K562 (cell line): ENCODE data around the gene EPX. TPM values are rescaled to one million over a fixed set of nuclear protein-coding genes. Genes with fewer than 3 reads are reported as not detected.

ENCODE experiments used
- BACH1 ChIP-seq: fragments of 200-800 bp; sonication (Bioruptor generic); IDR thresholded peaks from 2 replicates; pipeline ENCODE4 v1.6.1; 2016; ENCODE audit warnings: missing genetic modification characterization, missing compliant biosample characterization
- GABPA ChIP-seq: fragments of 200-800 bp; sonication (Bioruptor generic); conservative IDR thresholded peaks from 2 replicates; pipeline ENCODE4 v1.6.1; 2016; ENCODE audit warnings: low read depth, missing genetic modification characterization, missing compliant biosample characterization
- LARP7 ChIP-seq: fragments of 450-650 bp; IDR thresholded peaks from 2 replicates; pipeline ENCODE4 v1.6.1; 2016
- MAZ ChIP-seq, 2 experiments: fragments of 450-650 bp in 1 of 2; sonication (generic) in 1 of 2; formaldehyde crosslinking; IDR thresholded peaks in 1 of 2; conservative IDR thresholded peaks in 1 of 2; 2 replicates each; pipeline versions ENCODE4 v1.4.0 to v1.5.0; 2020; ENCODE audit warnings: mild to moderate bottlenecking in 1 of 2, missing genetic modification reagents in 1 of 2
- MTA1 ChIP-seq: fragments of 450-650 bp; IDR thresholded peaks from 2 replicates; pipeline ENCODE4 v1.6.1; 2017; ENCODE audit warnings: borderline replicate concordance
- MTA2 ChIP-seq: fragments of 450-650 bp; IDR thresholded peaks from 2 replicates; pipeline ENCODE4 v1.6.1; 2016; ENCODE audit warnings: low read depth
- NFIC ChIP-seq: fragments of 450-650 bp; IDR thresholded peaks from 2 replicates; pipeline ENCODE4 v1.6.1; 2017; ENCODE audit warnings: mild to moderate bottlenecking, inconsistent platforms
- SRF ChIP-seq, 2 experiments: fragments of 250-450, 450-650 bp in 1 of 2; sonication (Bioruptor Pico) in 1 of 2; sonication (generic) in 1 of 2; formaldehyde crosslinking; IDR thresholded peaks; 2 replicates each; pipeline versions ENCODE4 v1.5.0 to v1.5.1; 2020 to 2022; ENCODE audit warnings: mild to moderate bottlenecking in 1 of 2, missing genetic modification reagents in 1 of 2
- TBL1XR1 ChIP-seq, 2 experiments: IDR thresholded peaks; 2 replicates each; pipeline ENCODE4 v1.6.1; 2012; ENCODE audit warnings: improper control_type of control experiment in 2 of 2, low read length in 2 of 2, mild to moderate bottlenecking in 1 of 2
- YY1 ChIP-seq, 3 experiments: IDR thresholded peaks; 2 replicates each; pipeline ENCODE4 v1.6.1; 2011; ENCODE audit warnings: low read length in 2 of 3, mild to moderate bottlenecking in 2 of 3, moderate library complexity in 2 of 3, borderline replicate concordance in 1 of 3, control low read depth in 1 of 3, low read depth in 1 of 3; ENCODE audit not compliant: insufficient read depth in 3 of 3, insufficient replicate concordance in 2 of 3, control insufficient read depth in 1 of 3, insufficient read length in 1 of 3; ENCODE audit errors: extremely low read depth in 1 of 3
- ZNF589 ChIP-seq: fragments of 200-800 bp; sonication (Bioruptor generic); IDR thresholded peaks from 2 replicates; pipeline ENCODE4 v1.6.1; 2016; ENCODE audit warnings: low read depth, missing genetic modification characterization, missing compliant biosample characterization
- ZNF75A ChIP-seq: fragments of 450-650 bp; formaldehyde crosslinking; IDR thresholded peaks from 2 replicates; pipeline ENCODE4 v1.4.0; 2020; ENCODE audit warnings: mild to moderate bottlenecking
- polyA plus RNA-seq, 8 experiments: library from polyadenylated mRNA; depleted of rRNA in 4 of 8; stranded (reverse) in 5 of 8; unstranded in 3 of 8; fragments of >200 nt; fragmentation: Nextera tagmentation in 2 of 8; fragmentation: Illumina TruSeq in 1 of 8; extraction: Ambion mirVana in 2 of 8; extraction: Trizol in 1 of 8; gene quantifications; 2 replicates each; pipeline versions ENCODE4 v1.2.1 to v1.2.3, GENCODE V29; 2011 to 2014; ENCODE audit warnings: inconsistent platforms in 1 of 8, missing spikeins in 1 of 8
- total RNA-seq, 7 experiments: library from RNA; depleted of rRNA in 6 of 7; stranded (reverse); fragments of >200 nt in 6 of 7; fragmentation: Illumina TruSeq in 2 of 7; extraction: Trizol in 2 of 7; gene quantifications; 2 replicates each; pipeline versions ENCODE4 v1.2.1 to v1.2.3, GENCODE V29; 2011 to 2021; ENCODE audit warnings: low replicate concordance in 1 of 7
- TF ChIP-seq, protein P1 (sequence below): sonication (generic); formaldehyde crosslinking; IDR thresholded peaks from 2 replicates; pipeline ENCODE4 v1.8.1; 2023; ENCODE audit warnings: mild to moderate bottlenecking, missing genetic modification reagents
- TF ChIP-seq, protein P2 (sequence below): fragments of 450-650 bp; IDR thresholded peaks from 2 replicates; pipeline ENCODE4 v1.6.1; 2016
- TF ChIP-seq, protein P3 (sequence below), 2 experiments: fragments of 450-650 bp in 1 of 2; sonication (generic) in 1 of 2; formaldehyde crosslinking in 1 of 2; IDR thresholded peaks in 1 of 2; conservative IDR thresholded peaks in 1 of 2; 2 replicates each; pipeline versions ENCODE4 v1.6.1 to v1.8.1; 2016 to 2023; ENCODE audit warnings: mild to moderate bottlenecking in 2 of 2, moderate library complexity in 2 of 2, inconsistent platforms in 1 of 2, missing genetic modification reagents in 1 of 2
- TF ChIP-seq, protein P4 (sequence below), 3 experiments: fragments of 200-800 bp in 1 of 3; fragments of 250-450 bp in 1 of 3; fragments of 450-650 bp in 1 of 3; sonication (Bioruptor Pico) in 1 of 3; sonication (Bioruptor generic) in 1 of 3; formaldehyde crosslinking in 1 of 3; IDR thresholded peaks; 2 replicates each; pipeline versions ENCODE4 v1.6.1 to v1.8.0; 2016 to 2022; ENCODE audit warnings: mild to moderate bottlenecking in 2 of 3, missing genetic modification characterization in 2 of 3, missing compliant biosample characterization in 1 of 3, moderate library complexity in 1 of 3
- TF ChIP-seq, protein P5 (sequence below): fragments of 450-650 bp; IDR thresholded peaks from 2 replicates; pipeline ENCODE4 v1.6.1; 2017; ENCODE audit warnings: mild to moderate bottlenecking, moderate library complexity

Gene EPX
- total and polyA plus RNA-seq, 9 of the 15 experiments (the other 6 are each of a cell fraction or from before 2014, with no cell fraction given), result 0.07 to 0.33 (median 0.19) TPM; not detected in 3

DNA sequence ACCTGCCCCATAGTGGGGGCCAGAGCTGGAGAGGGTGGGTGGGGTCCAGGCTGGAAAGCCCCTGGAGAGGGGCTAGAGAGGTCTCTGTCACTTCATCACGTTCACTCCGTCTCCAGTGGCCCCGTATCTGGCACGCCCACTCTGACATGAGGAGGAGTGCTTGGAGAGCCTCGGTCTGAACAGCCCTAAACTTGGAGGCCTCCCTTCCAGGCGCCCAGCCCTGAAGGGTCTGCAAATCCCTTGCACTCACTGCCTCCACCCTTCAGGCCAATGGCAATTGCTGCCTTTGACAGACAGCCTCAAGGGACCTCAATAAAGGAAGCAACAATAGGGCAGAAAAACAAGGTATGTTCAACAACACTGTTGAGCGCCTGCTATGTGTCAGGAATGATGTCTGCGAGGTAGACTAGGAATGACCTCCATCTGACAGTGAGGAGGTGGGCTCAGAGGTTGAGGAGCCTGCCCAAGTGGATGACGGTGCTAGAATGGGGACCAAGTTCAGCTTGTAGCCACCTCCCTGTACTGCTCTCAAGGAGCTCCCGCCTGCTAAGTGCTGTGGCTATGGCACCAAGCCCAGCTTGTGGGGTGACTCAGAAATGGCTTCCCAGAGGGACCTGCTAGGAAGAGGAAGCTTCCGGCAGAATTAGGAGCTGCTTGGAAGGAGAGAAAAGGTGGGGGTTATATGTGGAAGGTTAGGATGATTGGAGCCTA lies 2.9 kb upstream of the EPX start (continued):
- TF ChIP-seq, protein P1, sequence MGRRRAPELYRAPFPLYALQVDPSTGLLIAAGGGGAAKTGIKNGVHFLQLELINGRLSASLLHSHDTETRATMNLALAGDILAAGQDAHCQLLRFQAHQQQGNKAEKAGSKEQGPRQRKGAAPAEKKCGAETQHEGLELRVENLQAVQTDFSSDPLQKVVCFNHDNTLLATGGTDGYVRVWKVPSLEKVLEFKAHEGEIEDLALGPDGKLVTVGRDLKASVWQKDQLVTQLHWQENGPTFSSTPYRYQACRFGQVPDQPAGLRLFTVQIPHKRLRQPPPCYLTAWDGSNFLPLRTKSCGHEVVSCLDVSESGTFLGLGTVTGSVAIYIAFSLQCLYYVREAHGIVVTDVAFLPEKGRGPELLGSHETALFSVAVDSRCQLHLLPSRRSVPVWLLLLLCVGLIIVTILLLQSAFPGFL (CRISPR knock-in tag), result no peak
- TF ChIP-seq LARP7, result no peak
- TF ChIP-seq GABPA, result peak; percentile 35
- TF ChIP-seq TBL1XR1 (IDR thresholded peaks at IDR 0.05; ENCODE audit: low read length in 2 of 2), result no peak
- TF ChIP-seq ZNF589 (CRISPR knock-in tag), result 0 out of 2 replicates have a peak, but pooled peaks have one; percentile 39
- no peak for TF ChIP-seq MTA1
- TF ChIP-seq SRF (CRISPR knock-in tag; IDR thresholded peaks at IDR 0.05), result peak in 1 of 2 experiments; percentile 52; a peak in 1 of 4 replicates
- no peak for TF ChIP-seq ZNF75A (CRISPR knock-in tag)
- TF ChIP-seq, protein P2, sequence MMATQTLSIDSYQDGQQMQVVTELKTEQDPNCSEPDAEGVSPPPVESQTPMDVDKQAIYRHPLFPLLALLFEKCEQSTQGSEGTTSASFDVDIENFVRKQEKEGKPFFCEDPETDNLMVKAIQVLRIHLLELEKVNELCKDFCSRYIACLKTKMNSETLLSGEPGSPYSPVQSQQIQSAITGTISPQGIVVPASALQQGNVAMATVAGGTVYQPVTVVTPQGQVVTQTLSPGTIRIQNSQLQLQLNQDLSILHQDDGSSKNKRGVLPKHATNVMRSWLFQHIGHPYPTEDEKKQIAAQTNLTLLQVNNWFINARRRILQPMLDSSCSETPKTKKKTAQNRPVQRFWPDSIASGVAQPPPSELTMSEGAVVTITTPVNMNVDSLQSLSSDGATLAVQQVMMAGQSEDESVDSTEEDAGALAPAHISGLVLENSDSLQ, result peak; percentile 47
- peak; percentile 53 for TF ChIP-seq NFIC
- TF ChIP-seq, protein P3, sequence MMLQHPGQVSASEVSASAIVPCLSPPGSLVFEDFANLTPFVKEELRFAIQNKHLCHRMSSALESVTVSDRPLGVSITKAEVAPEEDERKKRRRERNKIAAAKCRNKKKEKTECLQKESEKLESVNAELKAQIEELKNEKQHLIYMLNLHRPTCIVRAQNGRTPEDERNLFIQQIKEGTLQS (IDR thresholded peaks at IDR 0.05), result 0 out of 2 replicates have a peak, but pooled peaks have one; percentile 27
- TF ChIP-seq, protein P3 (CRISPR knock-in tag; conservative IDR thresholded peaks at IDR 0.05), result no peak
- no peak for TF ChIP-seq BACH1 (tag)
- TF ChIP-seq, protein P4, sequence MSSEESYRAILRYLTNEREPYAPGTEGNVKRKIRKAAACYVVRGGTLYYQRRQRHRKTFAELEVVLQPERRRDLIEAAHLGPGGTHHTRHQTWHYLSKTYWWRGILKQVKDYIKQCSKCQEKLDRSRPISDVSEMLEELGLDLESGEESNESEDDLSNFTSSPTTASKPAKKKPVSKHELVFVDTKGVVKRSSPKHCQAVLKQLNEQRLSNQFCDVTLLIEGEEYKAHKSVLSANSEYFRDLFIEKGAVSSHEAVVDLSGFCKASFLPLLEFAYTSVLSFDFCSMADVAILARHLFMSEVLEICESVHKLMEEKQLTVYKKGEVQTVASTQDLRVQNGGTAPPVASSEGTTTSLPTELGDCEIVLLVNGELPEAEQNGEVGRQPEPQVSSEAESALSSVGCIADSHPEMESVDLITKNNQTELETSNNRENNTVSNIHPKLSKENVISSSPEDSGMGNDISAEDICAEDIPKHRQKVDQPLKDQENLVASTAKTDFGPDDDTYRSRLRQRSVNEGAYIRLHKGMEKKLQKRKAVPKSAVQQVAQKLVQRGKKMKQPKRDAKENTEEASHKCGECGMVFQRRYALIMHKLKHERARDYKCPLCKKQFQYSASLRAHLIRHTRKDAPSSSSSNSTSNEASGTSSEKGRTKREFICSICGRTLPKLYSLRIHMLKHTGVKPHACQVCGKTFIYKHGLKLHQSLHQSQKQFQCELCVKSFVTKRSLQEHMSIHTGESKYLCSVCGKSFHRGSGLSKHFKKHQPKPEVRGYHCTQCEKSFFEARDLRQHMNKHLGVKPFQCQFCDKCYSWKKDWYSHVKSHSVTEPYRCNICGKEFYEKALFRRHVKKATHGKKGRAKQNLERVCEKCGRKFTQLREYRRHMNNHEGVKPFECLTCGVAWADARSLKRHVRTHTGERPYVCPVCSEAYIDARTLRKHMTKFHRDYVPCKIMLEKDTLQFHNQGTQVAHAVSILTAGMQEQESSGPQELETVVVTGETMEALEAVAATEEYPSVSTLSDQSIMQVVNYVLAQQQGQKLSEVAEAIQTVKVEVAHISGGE (CRISPR knock-in tag; IDR thresholded peaks at IDR 0.05), result 0 out of 6 replicates have a peak, but pooled peaks of 1 of the 3 experiments have one; percentile 47
- no peak for TF ChIP-seq MTA2
- 0 out of 4 replicates have a peak, but pooled peaks of 1 of the 2 experiments have one; percentile 34 for TF ChIP-seq MAZ (CRISPR knock-in tag; conservative IDR thresholded peaks at IDR 0.05 in 1 of 2, IDR thresholded peaks at IDR 0.05 in 1 of 2)
- TF ChIP-seq, protein P5, sequence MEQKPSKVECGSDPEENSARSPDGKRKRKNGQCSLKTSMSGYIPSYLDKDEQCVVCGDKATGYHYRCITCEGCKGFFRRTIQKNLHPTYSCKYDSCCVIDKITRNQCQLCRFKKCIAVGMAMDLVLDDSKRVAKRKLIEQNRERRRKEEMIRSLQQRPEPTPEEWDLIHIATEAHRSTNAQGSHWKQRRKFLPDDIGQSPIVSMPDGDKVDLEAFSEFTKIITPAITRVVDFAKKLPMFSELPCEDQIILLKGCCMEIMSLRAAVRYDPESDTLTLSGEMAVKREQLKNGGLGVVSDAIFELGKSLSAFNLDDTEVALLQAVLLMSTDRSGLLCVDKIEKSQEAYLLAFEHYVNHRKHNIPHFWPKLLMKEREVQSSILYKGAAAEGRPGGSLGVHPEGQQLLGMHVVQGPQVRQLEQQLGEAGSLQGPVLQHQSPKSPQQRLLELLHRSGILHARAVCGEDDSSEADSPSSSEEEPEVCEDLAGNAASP, result no peak
- peak in 1 of 3 experiments; percentile 56 for TF ChIP-seq YY1 (IDR thresholded peaks at IDR 0.05; ENCODE audit: borderline replicate concordance in 1 of 3, control insufficient read depth in 1 of 3, extremely low read depth in 1 of 3, insufficient read depth in 3 of 3, insufficient read length in 1 of 3, insufficient replicate concordance in 2 of 3, low read depth in 1 of 3, low read length in 2 of 3)
